ENCODE data around the gene ACY1.

DNA sequence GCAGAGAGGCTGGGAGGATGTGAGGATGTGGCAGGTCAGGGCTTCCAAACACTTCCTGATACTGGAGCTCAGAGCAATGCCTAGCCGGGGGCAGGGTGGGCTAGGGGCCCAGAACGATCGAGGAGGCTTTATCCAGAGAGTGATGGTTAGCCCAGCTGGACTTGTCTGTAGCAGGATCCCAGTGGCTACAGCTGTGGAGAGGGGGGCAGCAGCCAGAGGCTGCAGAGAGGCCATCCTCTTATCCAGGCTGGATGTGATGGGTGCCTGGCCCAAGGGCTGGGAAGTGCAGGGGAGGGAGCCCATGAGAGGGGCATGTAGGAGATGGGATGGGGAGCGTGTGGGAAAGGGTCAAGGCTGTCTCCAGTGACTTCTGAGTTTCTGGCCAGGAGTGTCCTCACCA lies 36.5 kb upstream of the ACY1 start:
- no peak for TF ChIP-seq EZH2 (IDR thresholded peaks at IDR 0.05)
- TF ChIP-seq POLR2AphosphoS5 (IDR thresholded peaks at IDR 0.05; ENCODE audit: borderline replicate concordance, low read depth, low read length): no peak

Data from SK-N-MC (cell line).